Skin epidermis (tissue), 12 donors: Measurements from ENCODE around the gene TBL1XR1.
A peak's percentile ranks its signal among the peaks of the same experiment; 100 is the strongest.

Experiments used
- H3K27ac ChIP-seq, 21 experiments: fragments of 200-600 bp; sonication (generic) in 11 of 21; one replicate each; pipeline ENCODE4 v1.5.0; 2020; ENCODE audit warnings: mild to moderate bottlenecking in 3 of 21, inconsistent platforms in 2 of 21, moderate library complexity in 2 of 21
- H3K4me3 ChIP-seq, 7 experiments: fragments of 200-600 bp; sonication (generic) in 2 of 7; one replicate each; pipeline ENCODE4 v1.5.0; 2020; ENCODE audit warnings: inconsistent platforms in 2 of 7, mild to moderate bottlenecking in 2 of 7, moderate library complexity in 1 of 7

TBL1XR1 gene

GRCh38 chr3:177126015-177126773, 71.1 kb downstream of the TBL1XR1 start:
- H3K27ac ChIP-seq = peak overlapping the region in 5 of 21 experiments; percentile 9 to 45 (median 20)
- no peak overlapping the region for H3K4me3 ChIP-seq

- no peak overlapping the region for H3K4me3 ChIP-seq
- no peak overlapping the region for H3K27ac ChIP-seq
Observed at GRCh38 chr3:177124882-177125281, 72.4 kb downstream of the TBL1XR1 start.

DNA sequence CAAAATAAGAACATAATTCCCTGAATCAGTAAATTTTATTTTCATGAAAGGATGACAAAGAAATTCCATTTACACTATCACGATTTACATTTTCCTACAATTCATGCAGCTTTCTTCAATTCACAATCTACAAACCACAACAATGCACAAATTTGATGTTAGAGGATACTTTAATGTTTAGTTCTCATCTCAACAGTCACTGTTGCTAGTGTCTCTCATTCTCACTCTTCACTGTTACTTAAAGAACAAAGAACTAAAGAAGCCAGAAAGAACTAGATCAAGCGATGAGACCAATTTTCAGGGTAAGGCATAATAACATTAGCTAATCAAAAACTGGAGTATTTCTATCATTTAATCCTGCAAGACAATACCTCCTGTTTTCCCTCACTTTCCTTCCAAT, 73.5 kb downstream of the TBL1XR1 start:
- no peak overlapping the region for H3K27ac ChIP-seq

DNA sequence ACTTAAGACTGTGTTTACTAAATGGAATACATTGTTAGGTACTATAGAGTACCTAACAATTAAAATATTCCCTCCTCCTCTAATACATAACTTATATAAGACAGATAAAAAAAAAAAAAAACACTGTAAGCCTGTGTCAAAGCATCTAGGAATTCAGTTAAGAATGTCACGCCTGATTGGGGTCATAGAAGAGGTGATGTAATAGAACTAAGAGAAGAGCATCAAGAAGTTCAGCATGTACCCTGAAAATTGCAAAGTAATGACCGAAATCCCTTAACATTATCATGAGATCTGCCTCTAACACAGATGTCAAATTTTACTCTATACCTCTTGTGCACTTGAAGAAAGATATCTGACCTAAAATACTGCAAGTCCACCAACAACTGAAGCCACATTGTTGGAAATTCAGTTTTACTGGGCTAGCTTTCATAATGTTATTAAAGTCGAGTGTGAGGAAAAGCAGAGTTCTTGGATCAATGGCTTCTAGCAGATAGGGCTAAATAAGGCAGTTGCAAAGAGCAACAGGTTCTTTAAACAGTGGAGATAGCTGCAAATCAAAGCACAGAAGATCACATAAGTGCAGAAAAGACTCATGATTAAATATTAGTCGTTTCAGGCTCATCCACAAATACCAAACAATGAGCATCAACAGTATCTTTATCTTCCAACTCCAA, 75.0 kb downstream of the TBL1XR1 start:
- Histone ChIP-seq H3K4me3 (no peak overlapping the region), H3K27ac (no peak overlapping the region)

More for the DNA sequence above, 73.5 kb downstream of the TBL1XR1 start:
- no peak overlapping the region for H3K4me3 ChIP-seq

DNA sequence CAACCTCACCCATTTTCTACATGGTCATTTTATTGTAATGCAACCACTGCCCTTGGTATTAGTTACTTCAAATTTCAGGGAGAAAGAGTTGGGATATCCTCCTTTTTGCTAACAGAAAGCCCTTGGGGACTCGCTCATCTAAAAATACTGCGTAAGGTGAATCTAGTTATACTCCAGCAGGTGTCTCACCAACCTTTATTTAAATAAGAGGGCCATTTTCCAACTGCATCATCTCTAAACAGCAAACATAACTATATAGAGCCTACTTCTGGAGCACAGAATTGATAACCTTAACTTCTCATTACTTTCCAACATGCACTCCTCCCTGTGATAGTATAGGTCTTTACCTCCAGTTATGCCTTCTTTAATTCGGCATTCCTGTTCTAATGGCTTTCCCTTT, 77.5 kb downstream of the TBL1XR1 start:
- Histone ChIP-seq H3K27ac (no peak overlapping the region), H3K4me3 (no peak overlapping the region)

DNA sequence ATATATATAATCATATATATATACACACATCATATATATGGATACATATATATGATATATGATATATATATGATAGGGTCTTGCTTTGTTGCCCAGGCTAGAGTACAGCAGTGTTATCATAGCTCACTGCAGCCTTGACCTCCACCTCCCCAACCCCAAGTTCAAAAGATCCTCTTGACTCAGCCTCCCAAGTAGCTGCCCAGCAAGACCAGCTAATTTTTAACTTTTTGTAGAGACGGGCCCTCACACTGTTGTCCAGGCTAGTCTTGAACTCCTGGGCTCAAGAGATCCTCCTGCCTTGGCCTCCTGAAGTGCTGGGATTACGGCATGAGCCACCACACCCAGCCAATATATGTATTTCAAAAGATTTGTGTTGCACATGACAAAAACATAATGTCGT, 83.0 kb downstream of the TBL1XR1 start:
- Histone ChIP-seq H3K4me3 (no peak overlapping the region), H3K27ac (no peak overlapping the region)

GRCh38 chr3:177111541-177111949, 85.7 kb downstream of the TBL1XR1 start:
- H3K27ac ChIP-seq = no peak overlapping the region
- H3K4me3 ChIP-seq = no peak overlapping the region

DNA sequence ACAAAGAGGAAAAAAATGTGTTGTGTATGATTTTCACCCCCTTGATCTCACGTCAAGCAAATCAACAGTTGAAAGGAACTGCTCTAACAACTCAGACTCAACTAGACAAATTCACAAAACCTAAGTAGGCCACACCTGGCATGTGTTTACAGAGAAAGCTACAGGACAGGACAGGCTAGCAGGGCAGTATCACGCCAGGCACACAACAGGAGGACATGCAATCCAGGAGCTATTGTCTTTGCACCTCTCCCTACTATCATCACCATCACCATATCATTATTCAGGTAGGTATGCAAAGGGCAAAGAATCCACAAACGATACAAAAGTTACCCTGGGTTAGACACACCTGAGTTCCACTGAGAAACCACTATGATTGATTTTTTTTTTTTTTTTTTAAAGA, 86.4 kb downstream of the TBL1XR1 start:
- no peak overlapping the region for H3K4me3 ChIP-seq
- peak overlapping the region in 8 of 21 experiments; percentile 8 to 50 (median 28) for H3K27ac ChIP-seq

- Histone ChIP-seq H3K27ac (peak overlapping the region in 9 of 21 experiments; percentile 15 to 50 (median 26)), H3K4me3 (no peak overlapping the region)
Observed at GRCh38 chr3:177110386-177110785, 86.9 kb downstream of the TBL1XR1 start.

DNA sequence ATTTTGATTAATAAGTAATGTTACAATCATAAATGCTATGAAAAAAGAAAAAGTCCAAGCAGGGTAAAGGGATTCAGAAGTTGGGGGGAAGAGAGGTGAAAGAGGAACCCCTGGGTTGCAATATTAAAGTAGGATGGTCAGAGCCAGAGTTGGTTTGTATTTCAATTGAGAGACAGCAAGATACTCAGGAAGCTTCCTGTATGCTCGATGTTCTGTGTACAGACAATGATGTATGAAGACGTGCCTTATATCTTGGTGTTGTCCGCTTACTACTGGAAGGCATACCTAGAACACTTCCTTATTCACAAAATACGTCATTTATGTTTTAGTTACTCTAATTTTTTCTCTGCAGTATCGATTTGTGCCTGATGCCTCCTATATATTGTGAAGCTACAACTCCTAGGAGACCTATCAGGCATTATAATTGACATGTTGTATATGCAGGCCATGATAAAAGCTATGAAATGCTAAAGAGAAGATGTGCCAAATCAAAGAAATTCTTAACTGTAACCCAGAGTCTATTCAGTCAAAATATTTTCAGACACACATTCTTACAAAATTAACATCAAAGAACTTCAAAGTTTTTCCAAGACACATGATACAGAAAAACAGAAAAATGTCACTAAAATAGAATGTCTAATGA, 87.5 kb downstream of the TBL1XR1 start:
- Histone ChIP-seq H3K27ac (peak overlapping the region in 7 of 21 experiments; percentile 5 to 50 (median 26)), H3K4me3 (no peak overlapping the region)

GRCh38 chr3:177108648-177109047, 88.6 kb downstream of the TBL1XR1 start:
- Histone ChIP-seq H3K4me3 (no peak overlapping the region), H3K27ac (no peak overlapping the region)

GRCh38 chr3:177107461-177108239, 89.6 kb downstream of the TBL1XR1 start:
- no peak overlapping the region for H3K27ac ChIP-seq
- H3K4me3 ChIP-seq = no peak overlapping the region

DNA sequence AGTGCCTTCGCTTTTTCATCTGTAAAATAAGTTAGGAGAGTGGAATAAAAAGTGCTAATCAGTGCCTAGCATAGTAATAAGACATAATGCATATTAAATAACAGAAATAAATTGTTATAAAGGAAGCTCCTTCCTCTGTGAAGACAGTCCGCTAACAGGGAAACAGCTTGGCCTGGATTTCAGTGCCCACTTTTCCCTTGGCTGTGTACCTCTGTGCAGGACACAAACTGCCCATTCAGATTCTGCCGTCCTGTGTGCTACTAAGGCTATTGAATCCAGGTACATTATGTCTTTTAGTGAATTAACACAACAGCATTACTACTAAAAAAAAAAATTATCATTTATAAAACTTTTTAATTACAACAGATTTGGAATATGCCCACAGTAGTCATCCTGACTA, 90.7 kb downstream of the TBL1XR1 start:
- H3K4me3 ChIP-seq = no peak overlapping the region
- no peak overlapping the region for H3K27ac ChIP-seq

DNA sequence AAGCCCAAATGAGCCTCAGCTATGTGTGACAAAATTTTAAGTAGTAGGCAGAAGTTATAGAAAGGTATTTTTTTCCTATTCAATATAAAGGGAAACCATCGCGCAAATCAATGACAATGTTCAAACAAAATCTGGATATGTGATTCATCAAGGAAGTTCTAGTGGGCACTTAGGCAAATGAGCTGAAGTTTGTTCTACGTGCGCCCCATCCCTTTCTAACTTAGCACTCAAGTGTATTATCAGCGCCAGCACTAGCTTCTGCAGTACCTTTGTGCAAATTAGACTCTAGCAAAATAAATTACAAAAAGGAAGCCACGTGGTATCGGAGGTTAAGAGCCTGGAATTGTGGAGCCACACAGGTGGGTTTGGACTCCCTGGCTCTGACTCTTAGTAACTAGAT, 91.1 kb downstream of the TBL1XR1 start:
- H3K4me3 ChIP-seq = no peak overlapping the region
- no peak overlapping the region for H3K27ac ChIP-seq

GRCh38 chr3:177105623-177106022, 91.7 kb downstream of the TBL1XR1 start:
- H3K4me3 ChIP-seq = no peak overlapping the region
- no peak overlapping the region for H3K27ac ChIP-seq

- no peak overlapping the region for H3K4me3 ChIP-seq
- no peak overlapping the region for H3K27ac ChIP-seq
Observed at GRCh38 chr3:177104299-177104992, 92.8 kb downstream of the TBL1XR1 start.

DNA sequence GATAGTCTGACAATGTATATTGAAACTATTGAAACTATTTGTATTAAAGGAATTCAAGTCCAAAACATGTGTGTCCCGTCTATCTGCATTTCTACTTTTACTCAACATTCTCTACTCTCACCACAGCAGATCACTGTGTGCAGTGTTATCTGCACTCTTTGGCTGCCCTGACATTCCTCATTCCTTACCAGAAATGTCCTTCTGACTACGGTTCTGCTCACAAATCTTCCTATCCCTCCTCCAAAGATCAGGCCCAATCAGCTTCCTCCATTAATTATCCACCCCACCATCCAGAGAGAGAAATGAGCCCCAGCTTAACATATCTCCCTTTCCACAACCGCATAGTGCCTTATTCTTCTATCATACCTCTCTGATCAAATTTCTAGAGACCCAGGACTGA, 94.7 kb downstream of the TBL1XR1 start:
- Histone ChIP-seq H3K4me3 (no peak overlapping the region), H3K27ac (no peak overlapping the region)

GRCh38 chr3:177098551-177098950, 98.7 kb downstream of the TBL1XR1 start:
- H3K27ac ChIP-seq = no peak overlapping the region
- H3K4me3 ChIP-seq = no peak overlapping the region

- Histone ChIP-seq H3K4me3 (no peak overlapping the region), H3K27ac (no peak overlapping the region)
Observed at GRCh38 chr3:177096615-177097014, 100.7 kb downstream of the TBL1XR1 start.

DNA sequence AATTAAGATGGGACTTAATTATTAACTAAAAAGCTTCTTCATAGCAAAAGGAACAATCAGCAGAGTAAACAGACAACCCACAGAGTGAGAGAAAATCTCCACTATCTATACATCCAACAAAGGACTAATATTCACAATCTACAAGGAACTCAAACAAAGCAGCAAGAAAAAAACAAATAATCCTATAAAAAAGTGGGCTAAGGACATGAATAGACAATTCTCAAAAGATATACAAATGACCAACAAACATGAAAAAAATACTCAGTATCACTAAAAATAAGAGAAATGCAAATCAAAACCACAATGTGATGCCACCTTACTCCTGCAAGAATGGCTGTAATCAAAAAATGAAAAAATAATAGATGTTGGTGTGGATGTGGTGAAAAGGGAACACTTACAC, 103.3 kb downstream of the TBL1XR1 start:
- Histone ChIP-seq H3K27ac (no peak overlapping the region), H3K4me3 (no peak overlapping the region)
